BJ (cell line): ENCODE results near the gene IL4I1. TPM values are rescaled to one million over a fixed set of nuclear protein-coding genes. Genes with fewer than 3 reads are reported as not detected.

Source experiments
- CTCF ChIA-PET: fragments of 350-600 bp; formaldehyde crosslinking; extraction: SDS; loops from one replicate; lab custom pipeline; 2021; ENCODE audit warnings: antibody characterized with exemption, inconsistent platforms; lab: Yijun Ruan, JAX
- POLR2A ChIA-PET: fragments of 300-600 bp; sonication (Branson Sonifier 250); formaldehyde crosslinking; extraction: SDS; loops from one replicate; lab custom pipeline; 2021; ENCODE audit warnings: antibody characterized with exemption; lab: Charles Lee
- DNase-seq: peaks from one replicate; pipeline ENCODE4 v3.0.0-alpha.2; 2011; ENCODE audit warnings: low read depth
- H3K27me3 ChIP-seq: 2 replicates; pipeline ENCODE4 v1.6.0; 2011; ENCODE audit warnings: low read length; ENCODE audit not compliant: control insufficient read depth, insufficient read depth
- H3K36me3 ChIP-seq: 2 replicates; pipeline ENCODE4 v1.5.1; 2011; ENCODE audit warnings: low read length; ENCODE audit not compliant: control insufficient read depth, insufficient read depth
- H3K4me3 ChIP-seq: 2 replicates; pipeline ENCODE4 v1.5.1; 2011; ENCODE audit warnings: low read depth, mild to moderate bottlenecking, control low read depth, low read length
- polyA plus RNA-seq: library from polyadenylated mRNA; depleted of rRNA; stranded (reverse); fragments of >200 nt; gene quantifications from 2 replicates; pipeline ENCODE4 v1.2.3, GENCODE V29; 2011
- TF ChIP-seq, protein P1 (sequence below): IDR thresholded peaks from 2 replicates; pipeline ENCODE4 v1.5.1; 2011; ENCODE audit warnings: low read depth, mild to moderate bottlenecking, control low read depth, inconsistent platforms, low read length, moderate library complexity; ENCODE audit not compliant: insufficient read depth

Gene IL4I1
- polyA plus RNA-seq, 1 experiment: 0.12 TPM

DNA sequence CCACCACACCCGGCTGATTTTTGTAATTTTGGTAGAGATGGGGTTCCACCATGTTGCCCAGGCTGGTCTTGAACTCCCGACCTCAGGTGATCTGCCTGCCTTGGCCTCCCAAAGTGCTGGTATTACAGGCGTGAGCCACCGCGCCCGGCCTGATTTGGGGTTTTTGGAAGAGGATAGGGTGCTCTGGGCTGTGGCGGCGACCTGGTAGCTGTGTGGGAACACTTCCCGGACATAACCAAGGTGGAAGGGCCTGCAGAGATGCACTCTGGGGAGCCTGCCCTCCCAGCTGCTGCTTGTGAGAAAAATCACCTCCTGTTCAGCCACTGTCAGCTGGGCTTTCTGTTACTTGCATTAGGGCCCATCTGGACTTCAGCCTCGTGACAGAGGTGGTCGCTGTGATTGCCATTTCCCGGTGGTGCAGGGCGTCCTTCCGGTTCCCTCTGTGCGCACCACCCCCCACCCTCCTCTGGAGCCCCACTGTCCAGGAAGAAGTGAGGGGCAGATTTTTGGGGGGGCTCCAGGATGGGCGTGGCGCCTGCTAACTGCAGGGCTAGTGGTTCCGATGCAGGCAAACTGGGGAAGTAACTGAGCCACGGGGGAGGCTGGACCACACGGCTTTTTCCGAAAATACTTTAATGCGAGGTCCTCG lies 7.5 kb downstream of the IL4I1 start:
- H3K4me3 ChIP-seq: no peak overlapping the region
- no peak for DNase-seq
- no peaks in the 10 kb centered on the region; the same call in 1 of the 2 replicates for H3K27me3 ChIP-seq
- POLR2A ChIA-PET: no interaction called here
- TF ChIP-seq, protein P1, sequence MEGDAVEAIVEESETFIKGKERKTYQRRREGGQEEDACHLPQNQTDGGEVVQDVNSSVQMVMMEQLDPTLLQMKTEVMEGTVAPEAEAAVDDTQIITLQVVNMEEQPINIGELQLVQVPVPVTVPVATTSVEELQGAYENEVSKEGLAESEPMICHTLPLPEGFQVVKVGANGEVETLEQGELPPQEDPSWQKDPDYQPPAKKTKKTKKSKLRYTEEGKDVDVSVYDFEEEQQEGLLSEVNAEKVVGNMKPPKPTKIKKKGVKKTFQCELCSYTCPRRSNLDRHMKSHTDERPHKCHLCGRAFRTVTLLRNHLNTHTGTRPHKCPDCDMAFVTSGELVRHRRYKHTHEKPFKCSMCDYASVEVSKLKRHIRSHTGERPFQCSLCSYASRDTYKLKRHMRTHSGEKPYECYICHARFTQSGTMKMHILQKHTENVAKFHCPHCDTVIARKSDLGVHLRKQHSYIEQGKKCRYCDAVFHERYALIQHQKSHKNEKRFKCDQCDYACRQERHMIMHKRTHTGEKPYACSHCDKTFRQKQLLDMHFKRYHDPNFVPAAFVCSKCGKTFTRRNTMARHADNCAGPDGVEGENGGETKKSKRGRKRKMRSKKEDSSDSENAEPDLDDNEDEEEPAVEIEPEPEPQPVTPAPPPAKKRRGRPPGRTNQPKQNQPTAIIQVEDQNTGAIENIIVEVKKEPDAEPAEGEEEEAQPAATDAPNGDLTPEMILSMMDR: no peak
- H3K36me3 ChIP-seq: peaks cover 7% of the 10 kb centered on the region
- CTCF ChIA-PET: interaction anchor here (1.3 to 1.4 kb wide), 2 partner anchors 22 to 27 kb away, joined by 3 read pairs; no protein-coding TSS in a partner anchor

DNA sequence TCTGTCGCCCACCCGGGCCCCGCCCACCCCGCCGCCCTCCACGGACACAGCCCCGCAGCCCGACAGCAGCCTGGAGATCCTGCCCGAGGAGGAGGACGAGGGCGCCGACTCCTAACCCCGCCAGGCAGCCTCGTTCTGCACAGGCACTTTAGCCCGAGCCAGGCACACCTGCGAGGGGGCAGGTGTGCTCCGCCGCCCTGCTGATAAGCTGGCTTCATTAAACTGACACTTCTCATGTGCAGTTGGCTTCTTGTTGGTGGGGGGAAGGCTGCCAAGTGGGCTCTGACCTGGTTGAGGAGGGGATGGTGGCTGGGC lies 8.2 kb downstream of the IL4I1 start:
- ChIA-PET CTCF (no interaction called here), POLR2A (no interaction called here)
- no peak for DNase-seq
- Histone ChIP-seq H3K4me3 (no peak overlapping the region), H3K36me3 (peaks cover 14% of the 10 kb centered on the region), H3K27me3 (no peaks in the 10 kb centered on the region; the same call in 1 of the 2 replicates)
- TF ChIP-seq, protein P1: no peak

DNA sequence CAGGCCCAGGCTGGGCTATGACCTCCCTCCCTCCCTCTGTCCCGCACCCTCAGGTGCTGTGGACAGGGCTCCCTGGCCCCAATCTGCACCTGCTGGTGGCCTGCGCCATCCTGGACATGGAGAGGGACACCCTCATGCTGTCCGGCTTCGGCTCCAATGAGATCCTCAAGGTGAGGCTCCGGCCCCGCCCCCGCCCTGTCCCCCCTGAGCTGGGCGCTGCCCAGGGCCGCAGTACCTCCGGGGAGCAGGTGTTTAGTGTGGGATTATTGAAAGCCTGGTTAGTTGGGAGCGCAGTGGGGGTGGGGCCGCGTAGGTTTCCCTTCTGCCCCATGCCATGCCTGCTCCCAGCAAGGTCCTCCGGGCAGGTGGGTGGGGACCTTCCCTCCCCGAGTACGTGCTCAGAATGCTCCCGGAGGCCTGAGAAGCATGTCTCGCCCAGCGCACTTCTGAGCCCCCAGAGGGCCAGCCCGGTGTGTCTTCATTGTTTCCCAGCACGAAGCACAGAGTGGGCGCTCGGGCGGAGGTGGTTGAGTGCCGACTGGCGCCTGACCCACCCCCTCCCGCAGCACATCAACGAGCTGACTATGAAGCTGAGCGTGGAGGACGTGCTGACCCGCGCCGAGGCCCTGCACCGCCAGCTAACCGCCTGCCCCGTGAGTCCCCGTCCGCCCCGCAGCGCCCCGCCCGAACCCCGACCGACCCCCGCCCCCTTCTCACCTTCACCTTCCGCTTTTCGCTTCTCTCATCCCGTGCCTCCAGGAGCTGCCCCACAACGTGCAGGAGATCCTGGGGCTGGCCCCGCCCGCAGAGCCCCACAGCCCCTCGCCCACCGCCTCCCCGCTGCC lies 8.8 kb downstream of the IL4I1 start:
- ChIA-PET POLR2A (no interaction called here), CTCF (no interaction called here)
- TF ChIP-seq, protein P1: no peak
- no peak overlapping the region for H3K4me3 ChIP-seq
- no peak for DNase-seq
- no peaks in the 10 kb centered on the region; the same call in 1 of the 2 replicates for H3K27me3 ChIP-seq
- H3K36me3 ChIP-seq: peaks cover 20% of the 10 kb centered on the region

DNA sequence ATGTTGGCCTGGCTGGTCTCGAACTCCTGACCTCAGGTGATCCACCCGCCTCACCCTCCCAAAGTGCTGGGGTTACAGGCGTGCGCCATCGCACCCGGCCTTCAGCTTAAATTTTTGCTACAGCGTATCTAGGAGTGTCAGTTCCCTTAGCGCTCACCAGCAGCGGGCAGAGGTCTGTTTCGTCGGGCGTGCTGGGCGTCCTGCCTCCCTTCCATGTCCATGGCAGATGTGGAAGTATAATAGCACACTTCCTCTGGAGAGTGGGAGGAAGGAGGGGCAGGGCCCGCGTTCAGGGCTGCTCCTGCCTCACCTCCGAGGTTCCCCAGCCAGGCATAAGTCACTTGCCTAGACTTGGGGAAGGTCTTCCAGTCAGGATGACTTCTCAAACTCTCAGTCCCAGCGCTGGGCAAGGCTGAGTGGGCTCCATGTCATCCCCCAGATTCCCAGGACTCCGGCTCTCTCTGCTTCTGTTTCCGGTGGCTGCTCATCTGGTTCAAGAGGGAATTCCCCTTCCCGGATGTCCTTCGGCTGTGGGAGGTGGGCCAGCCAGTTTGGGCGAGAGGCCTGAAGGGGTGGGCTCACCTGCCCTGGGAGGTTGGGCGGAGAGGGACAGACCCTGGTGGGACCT lies 9.5 kb downstream of the IL4I1 start:
- Histone ChIP-seq H3K36me3 (peaks cover 25% of the 10 kb centered on the region), H3K27me3 (no peaks in the 10 kb centered on the region; the same call in 1 of the 2 replicates), H3K4me3 (no peak overlapping the region)
- no peak for DNase-seq
- ChIA-PET CTCF (no interaction called here), POLR2A (no interaction called here)
- TF ChIP-seq, protein P1: no peak

DNA sequence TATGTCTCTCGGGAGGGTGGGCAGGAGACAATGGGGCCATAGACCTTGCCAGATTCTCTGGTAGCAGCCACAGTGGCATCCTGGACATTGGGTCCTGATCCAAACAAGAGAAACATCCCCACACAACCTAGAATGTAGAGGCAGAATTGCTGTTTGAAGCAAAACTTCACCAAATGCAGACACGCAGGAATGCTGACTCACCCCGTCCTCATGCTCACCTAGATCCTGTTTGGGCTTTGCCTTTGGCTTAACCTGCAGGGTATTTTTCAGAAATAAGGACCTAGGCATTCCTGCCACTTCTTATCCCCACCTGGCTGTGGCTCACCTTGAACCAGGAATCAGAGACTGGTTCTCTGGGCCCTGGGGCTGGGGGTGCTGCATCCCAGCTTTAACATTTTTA lies 11.9 kb downstream of the IL4I1 start:
- no peak overlapping the region for H3K4me3 ChIP-seq
- DNase-seq: no peak
- POLR2A ChIA-PET: no interaction called here
- TF ChIP-seq, protein P1: no peak
- CTCF ChIA-PET: no interaction called here
- peaks cover 44% of the 10 kb centered on the region for H3K36me3 ChIP-seq
- no peaks in the 10 kb centered on the region for H3K27me3 ChIP-seq
